Suppressor macrophage (primary cell): ENCODE results near the gene CDH26.

ENCODE experiments used
- DNase-seq, 4 experiments: peaks; one replicate each; pipeline ENCODE4 v3.0.0-alpha.2; 2020 to 2022

The CDH26 gene

GRCh38 chr20:59985864-59986263 lies 27.6 kb downstream of the CDH26 start:
- DNase-seq, result no peak

DNA sequence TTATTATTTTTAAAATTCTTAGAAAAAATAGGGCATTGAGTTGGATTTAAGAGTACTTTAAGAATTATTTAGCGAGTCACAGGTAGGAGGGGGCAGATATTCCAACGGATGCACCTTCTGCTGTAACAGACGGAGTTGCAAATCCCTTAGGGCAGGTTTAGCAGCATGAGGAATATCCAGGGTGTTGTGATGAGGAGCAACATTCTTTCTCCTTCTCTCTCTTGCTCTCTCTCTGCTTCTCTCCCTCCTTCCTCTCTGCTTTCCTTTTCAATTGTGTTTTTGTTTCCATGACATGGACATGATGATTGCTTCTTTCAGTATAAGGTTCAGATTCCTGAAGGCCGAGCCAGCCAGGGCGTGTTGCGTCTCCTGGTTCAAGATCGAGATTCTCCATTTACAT lies 28.9 kb downstream of the CDH26 start:
- no peak for DNase-seq

DNA sequence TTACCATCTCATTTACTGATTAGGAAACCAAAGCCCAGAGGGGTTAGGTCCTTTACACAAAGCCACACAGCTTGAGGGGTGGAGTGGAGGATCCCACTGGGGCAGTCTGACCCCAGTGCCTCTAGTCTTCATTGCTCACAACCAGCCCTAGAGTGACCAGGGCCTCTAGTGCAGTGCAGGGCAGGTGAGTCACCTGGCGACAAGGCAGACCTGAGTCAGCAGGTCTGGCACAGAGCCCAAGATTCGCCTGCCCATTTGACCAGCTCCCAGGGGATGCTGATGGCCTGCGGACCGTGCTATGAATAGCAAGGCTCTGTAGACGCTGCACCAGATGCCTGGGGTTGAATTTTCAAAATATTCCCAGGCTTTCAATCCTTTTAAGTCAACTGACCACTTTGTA lies 29.9 kb downstream of the CDH26 start:
- DNase-seq, result no peak

- DNase-seq, result no peak
Measured at GRCh38 chr20:59992526-59993084, 34.4 kb downstream of the CDH26 start.

- no peak for DNase-seq
Measured at GRCh38 chr20:59993736-59994430, 35.7 kb downstream of the CDH26 start.

DNA sequence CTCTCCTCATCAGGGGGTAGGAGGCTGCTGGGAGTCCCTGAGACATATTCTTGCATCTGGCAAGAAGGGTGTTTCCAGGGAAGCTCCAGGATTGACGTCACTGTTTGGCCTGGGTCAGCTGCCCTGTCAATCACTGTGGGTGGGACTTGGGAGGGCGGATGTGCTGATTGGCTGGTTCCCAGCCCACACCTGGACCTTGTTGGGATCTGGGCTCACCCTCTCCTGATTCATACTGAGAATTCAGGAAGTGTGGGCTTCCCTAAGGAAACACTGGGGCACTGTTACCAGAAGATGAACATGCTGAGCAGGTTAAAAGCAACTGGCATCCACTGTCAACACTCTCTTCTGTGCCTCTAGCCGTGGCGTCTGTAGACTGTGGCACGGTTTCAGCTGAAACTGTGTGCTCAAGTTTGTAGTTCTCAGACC lies 36.5 kb downstream of the CDH26 start:
- peak; percentile 33 to 67 (median 58) for DNase-seq

GRCh38 chr20:59996108-59996507 lies 37.9 kb downstream of the CDH26 start:
- no peak for DNase-seq

DNA sequence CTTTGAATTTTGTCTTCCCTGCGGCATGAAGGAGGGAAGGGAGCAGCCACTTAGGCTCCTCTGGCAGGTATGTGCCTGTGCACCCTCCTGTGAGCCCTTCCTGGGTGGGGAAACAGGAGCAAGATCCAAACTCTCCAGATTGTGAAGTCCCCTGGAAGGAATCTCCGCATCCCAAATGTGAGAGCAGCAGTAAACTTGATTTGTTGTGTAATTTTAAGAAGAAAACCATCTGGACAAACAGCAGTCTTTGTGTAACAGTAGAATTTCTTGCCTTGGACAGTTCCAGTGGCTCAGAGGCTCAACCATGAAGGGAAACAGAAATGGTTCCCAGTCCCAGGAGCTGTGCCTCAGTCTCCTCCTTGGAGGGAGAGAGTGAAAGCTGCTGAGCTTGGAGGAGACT lies 39.7 kb downstream of the CDH26 start:
- DNase-seq, result no peak

DNA sequence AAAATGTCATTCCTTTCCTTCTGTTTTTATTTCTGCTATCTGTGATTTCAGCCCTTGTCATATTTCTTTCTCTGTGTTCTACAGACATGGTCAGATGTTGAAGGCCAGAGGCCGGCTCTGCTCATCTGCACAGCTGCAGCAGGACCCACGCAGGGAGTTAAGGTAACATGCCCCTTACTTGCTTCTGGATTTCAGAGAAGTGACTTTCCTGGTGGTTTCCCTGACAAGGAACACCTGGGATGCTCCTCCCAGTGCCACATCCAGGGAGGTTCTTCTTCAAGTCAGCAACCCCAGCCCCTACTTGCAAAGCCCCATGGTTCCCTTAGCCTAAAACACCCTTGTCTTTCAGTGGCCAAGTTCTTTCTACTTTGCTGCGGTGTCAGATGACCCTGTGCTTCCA lies 41.3 kb downstream of the CDH26 start:
- DNase-seq, result no peak

GRCh38 chr20:60000271-60001042 lies 42.2 kb downstream of the CDH26 start:
- no peak for DNase-seq

DNA sequence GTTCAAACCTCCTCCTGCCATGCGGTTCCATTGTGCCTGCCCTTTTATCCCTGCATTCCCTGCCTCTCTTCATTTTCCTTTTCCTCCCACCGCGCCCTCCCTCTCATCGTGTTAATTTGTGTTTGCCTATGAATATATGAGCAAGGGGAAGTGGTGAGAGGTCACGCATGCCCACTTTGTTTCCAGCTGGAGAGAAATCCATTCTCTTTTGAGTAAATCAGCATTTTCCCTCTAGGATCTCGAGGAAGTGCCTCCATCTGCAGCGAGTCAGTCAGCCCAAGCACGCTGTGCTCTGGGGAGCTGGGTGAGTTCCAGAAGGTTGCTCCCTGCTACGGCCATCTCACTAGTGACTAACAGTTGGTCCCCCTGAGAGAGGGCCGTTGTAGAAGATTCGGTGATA lies 42.9 kb downstream of the CDH26 start:
- peak in 3 of 4 experiments; percentile 14 to 44 (median 39) for DNase-seq

GRCh38 chr20:60003776-60004175 lies 45.6 kb downstream of the CDH26 start:
- DNase-seq, result no peak

DNA sequence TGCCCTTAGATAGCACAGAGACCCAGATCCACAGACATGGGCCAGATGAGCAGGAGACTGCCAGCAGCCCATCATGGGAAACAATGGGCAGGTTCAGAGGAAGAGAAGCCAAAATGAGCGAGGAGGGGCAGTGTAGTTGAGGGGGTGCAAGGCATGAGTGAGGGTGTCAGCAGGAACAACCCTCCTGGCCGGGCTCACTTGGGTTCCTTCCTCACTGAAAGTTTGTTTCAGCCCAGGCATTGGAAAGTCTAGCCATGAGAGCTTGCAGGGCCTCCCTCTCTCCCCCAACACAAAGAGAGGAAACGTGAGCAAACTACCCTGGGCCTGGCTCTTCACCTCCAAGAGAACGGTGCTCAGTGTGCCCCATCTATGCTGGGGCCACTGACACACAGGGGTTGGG lies 48.0 kb downstream of the CDH26 start:
- no peak for DNase-seq

GRCh38 chr20:60007464-60007863 lies 49.2 kb downstream of the CDH26 start:
- no peak for DNase-seq

- peak; percentile 56 to 69 (median 66) for DNase-seq
Measured at GRCh38 chr20:60008130-60008808, 50.0 kb downstream of the CDH26 start.

DNA sequence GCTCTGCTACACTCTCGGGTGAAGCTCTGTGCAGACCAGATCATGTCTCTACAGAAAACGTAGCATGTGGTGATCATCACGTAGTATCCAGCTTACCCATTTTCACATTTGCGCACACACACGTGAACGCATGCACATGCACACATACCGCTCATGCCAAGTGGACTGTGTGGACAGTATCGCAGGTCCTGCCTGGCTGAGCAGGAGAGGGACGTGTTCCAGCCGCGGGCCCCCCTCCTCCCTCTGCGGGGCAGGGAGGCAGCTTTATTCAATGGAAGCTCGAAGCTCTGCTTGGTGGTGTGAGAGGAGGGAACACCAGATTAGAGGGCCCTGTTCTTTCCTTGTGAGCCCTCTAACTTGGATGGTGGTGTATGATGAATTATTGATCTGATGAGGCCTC lies 51.1 kb downstream of the CDH26 start:
- DNase-seq, result no peak

- DNase-seq, result no peak
Measured at GRCh38 chr20:60009826-60010616, 51.8 kb downstream of the CDH26 start.

DNA sequence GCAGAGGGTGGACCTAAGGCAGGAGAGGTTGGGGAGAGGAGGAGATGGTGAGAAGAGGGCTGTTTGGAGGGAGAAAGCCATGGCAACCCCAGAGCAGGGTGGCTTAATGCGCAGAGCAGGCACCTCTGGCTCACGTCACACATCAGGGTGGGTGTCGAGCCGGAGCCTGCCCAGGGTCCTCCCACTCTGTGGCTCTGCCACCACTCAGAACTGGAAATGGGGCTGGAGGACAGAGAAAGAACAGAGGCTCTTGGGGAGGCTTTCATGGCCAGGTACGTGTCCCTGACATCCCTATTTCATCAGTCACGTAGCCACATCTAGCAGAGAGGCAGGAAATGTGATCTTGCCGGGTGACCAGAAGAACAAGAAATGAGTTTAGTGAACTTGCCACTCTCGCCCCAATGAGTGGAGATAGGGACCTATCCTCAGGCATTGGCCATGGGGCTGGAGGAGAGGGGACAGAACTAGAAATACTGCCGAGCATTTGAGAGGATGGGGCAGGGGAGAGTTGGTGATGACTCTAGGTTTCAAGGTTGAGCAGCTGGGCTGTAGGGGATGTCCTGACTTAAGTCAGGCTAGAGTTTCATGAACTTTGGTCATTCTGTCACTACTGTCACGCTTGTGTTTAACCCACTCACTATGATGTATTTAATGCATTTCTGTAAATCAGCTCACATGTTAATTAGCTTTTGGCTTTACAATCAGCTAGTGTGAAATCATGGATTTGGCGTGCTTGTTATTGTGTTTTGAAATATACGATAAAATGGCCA lies 52.7 kb downstream of the CDH26 start:
- no peak for DNase-seq

- no peak for DNase-seq
Measured at GRCh38 chr20:60011512-60012507, 53.6 kb downstream of the CDH26 start.
